Muscle of leg (tissue), 11 donors: ENCODE data around the gene REEP1. TPM values are rescaled to one million over a fixed set of nuclear protein-coding genes. Genes with fewer than 3 reads are reported as not detected.

Experiments
- DNase-seq: peaks from one replicate; pipeline ENCODE4 v3.0.0; 2013
- H3K27ac ChIP-seq: one replicate; pipeline ENCODE4 v1.5.1; 2013; ENCODE audit warnings: mild to moderate bottlenecking, low read length, control low read depth
- H3K27me3 ChIP-seq: one replicate; pipeline ENCODE4 v1.6.1; 2013; ENCODE audit warnings: low read length; ENCODE audit not compliant: control insufficient read depth, insufficient read depth
- H3K36me3 ChIP-seq: one replicate; pipeline ENCODE4 v1.6.1; 2013; ENCODE audit warnings: low read length; ENCODE audit not compliant: control insufficient read depth, insufficient read depth
- H3K4me1 ChIP-seq: one replicate; pipeline ENCODE4 v1.6.1; 2013; ENCODE audit warnings: low read length; ENCODE audit not compliant: control insufficient read depth, insufficient read depth
- H3K4me3 ChIP-seq: one replicate; pipeline ENCODE4 v1.5.1; 2013; ENCODE audit warnings: low read length, control low read depth
- H3K9me3 ChIP-seq: replicated peaks from 2 replicates; pipeline ENCODE4 v1.6.1; 2013; ENCODE audit warnings: low read depth, low read length; ENCODE audit not compliant: control insufficient read depth
- WGBS: methylation state at CpG from one replicate; pipeline ENCODE4 v1.1.5; 2013; ENCODE audit warnings: missing lambda C conversion rate; ENCODE audit not compliant: insufficient coverage; 5-methylcytosine and 5-hydroxymethylcytosine counted together
- polyA plus RNA-seq, 8 donors: library from polyadenylated mRNA; unstranded; fragments of 120-200 nt; gene quantifications; one replicate each; pipeline versions ENCODE4 v1.2.1 to v1.2.3, GENCODE V29; 2013; ENCODE audit warnings: inconsistent platforms in 1 of 8, low replicate concordance in 1 of 8; ENCODE audit not compliant: insufficient read length in 8 of 8, insufficient read depth in 1 of 8
- total RNA-seq: library from RNA; stranded (reverse); fragments of 120-200 nt; gene quantifications from one replicate; pipeline ENCODE4 v1.2.4, GENCODE V29; 2013

REEP1 gene
- total and polyA plus RNA-seq, 9 donors, result 41.0 to 104 (median 54.9) TPM

DNA sequence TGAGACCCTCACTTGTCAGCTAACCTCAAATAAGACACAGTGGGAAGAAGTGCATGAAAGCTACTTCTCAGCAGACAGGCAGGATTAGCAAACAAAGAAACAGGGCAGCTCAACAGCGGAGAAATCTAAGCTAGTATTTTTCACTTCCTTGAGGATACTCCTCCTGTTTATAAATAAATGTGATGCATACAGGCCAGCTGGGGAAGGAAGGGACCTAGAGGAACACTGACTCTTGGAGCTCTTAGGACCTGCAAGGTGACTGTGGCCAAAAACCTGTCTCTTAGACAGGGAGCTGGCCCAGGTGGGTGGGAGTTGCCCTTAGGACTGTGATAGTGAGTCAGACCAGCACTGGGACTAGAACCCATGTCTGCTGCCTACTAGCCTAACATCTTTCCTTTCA lies 4.8 kb downstream of the REEP1 start:
- Histone ChIP-seq H3K27ac (no peak overlapping the region), H3K27me3 (peaks cover 24% of the 10 kb centered on the region), H3K4me1 (peaks cover 23% of the 10 kb centered on the region), H3K36me3 (no peaks in the 10 kb centered on the region), H3K4me3 (no peak overlapping the region), H3K9me3 (no peaks in the 10 kb centered on the region)
- no CpG with 5 or more reads among the region's 1 CpG for WGBS
- no peak for DNase-seq

DNA sequence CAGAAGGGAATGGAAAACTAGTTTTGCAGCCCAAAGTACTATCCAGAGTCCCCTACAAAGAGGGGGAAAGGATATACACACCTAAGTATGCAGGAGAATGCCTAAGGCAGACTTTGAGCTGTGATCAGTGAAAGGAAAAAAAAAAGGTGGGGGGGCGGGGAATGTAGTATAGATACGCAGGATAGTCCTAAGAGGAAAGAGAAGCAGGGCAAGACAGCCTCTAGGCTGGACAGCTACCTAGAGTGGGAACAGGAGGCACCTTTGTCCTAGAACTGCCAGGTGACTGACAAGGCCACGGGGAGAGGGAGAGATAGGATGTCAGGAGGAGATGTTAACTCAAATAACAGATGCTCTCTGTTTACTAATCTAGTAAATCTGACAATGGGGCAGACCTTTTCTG lies 6.0 kb downstream of the REEP1 start:
- Histone ChIP-seq H3K36me3 (no peaks in the 10 kb centered on the region), H3K4me1 (peaks cover 17% of the 10 kb centered on the region), H3K4me3 (no peak overlapping the region), H3K27me3 (peaks cover 18% of the 10 kb centered on the region), H3K27ac (no peak overlapping the region), H3K9me3 (no peaks in the 10 kb centered on the region)
- 80% methylated on average over 2 of the region's 3 CpGs for WGBS
- DNase-seq, result no peak

DNA sequence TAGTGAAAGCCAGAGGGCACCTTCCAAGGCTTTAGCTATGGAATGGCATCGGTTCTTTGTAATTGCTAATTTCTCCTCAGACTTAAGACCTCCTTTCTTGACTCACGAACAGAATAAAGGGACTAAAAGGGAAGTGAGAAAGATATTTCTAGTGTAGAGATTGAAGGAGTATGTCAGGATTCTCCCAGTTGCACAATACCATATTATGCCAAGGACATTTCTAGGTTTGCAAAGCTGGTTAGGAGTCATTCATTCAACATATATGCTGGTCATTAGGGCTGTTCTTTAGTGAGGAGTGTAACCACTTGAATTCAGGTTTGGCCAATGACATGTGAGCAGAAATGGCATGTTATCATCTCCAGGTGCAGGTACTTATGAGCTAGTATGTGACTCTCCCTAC lies 7.4 kb downstream of the REEP1 start:
- H3K27me3 ChIP-seq, result peaks cover 9% of the 10 kb centered on the region
- no peaks in the 10 kb centered on the region for H3K9me3 ChIP-seq
- no peaks in the 10 kb centered on the region for H3K36me3 ChIP-seq
- no peak overlapping the region for H3K4me3 ChIP-seq
- no CpG with 5 or more reads among the region's 2 CpGs for WGBS
- no peak overlapping the region for H3K27ac ChIP-seq
- DNase-seq, result no peak
- H3K4me1 ChIP-seq, result peaks cover 11% of the 10 kb centered on the region

DNA sequence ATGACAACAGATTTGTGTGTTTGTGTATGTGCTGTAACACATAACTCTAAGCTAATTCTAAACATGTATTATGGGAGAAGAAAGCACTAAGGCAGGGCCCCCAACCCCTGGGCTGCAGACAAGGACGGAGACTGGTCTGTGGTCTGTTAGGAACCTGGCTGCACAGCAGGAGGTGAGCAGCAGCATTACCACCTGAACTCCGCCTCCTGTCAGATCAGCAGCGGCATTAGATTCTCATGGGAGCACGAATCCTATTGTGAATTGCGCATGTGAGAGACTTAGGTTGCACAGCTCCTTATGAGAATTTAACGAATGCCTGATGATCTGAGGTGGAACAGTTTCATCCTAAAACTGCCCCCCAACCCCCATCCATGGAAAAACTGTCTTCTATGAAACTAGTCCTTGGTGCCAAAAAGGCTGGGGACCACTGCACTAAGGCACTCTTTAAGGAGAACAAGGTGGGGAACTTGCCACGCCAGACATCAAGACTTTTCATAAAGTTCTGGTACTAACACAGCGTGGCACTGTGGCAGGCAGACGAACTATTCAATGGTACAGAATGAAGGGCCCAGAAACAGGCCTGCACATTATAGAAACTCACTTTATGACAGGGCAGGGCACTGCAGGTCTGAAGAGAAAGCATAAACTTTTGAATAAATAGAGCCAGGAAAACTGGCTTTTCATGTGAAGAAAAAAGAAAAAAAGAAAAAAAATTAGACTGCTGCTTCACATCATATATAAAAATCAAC lies 14.0 kb downstream of the REEP1 start:
- 63% methylated on average over 9 of the region's 9 CpGs for WGBS
- no peak for DNase-seq
- Histone ChIP-seq H3K36me3 (no peaks in the 10 kb centered on the region), H3K27me3 (no peaks in the 10 kb centered on the region), H3K27ac (no peak overlapping the region), H3K4me3 (no peak overlapping the region), H3K4me1 (no peaks in the 10 kb centered on the region), H3K9me3 (no peaks in the 10 kb centered on the region)

- WGBS, result 51% methylated on average over 4 of the region's 8 CpGs
- H3K27ac ChIP-seq, result no peak overlapping the region
- H3K27me3 ChIP-seq, result peaks cover 2% of the 10 kb centered on the region
These were observed 17.5 kb downstream of the REEP1 start for GRCh38 chr2:86319700-86320580.

DNA sequence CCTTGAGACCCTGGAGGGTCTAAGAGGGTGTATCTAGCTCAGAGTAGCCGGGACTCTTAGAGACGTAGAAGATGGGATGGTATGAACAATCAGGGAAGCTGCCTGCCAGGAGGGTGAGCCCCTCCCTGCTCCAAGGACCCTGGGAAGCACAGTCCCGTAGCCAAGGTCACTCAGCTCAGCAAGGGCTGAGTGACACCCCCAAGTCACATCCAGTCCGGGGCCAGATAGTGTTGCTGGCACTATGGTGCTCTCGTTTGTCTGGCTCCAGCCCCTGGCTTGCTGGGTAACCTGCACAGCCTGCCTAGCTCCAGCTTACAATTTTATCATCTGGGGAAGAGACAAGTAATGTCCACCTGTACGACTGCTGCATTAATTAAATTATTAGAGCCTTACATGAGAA lies 22.3 kb downstream of the REEP1 start:
- Histone ChIP-seq H3K27me3 (peaks cover 2% of the 10 kb centered on the region), H3K4me3 (no peak overlapping the region), H3K9me3 (no peaks in the 10 kb centered on the region), H3K36me3 (no peaks in the 10 kb centered on the region), H3K27ac (no peak overlapping the region), H3K4me1 (peaks cover 12% of the 10 kb centered on the region)
- DNase-seq, result no peak
- WGBS, result 66% methylated on average over 6 of the region's 6 CpGs

More at GRCh38 chr2:86319700-86320580, 17.5 kb downstream of the REEP1 start:
- no peak for DNase-seq
- no peak overlapping the region for H3K4me3 ChIP-seq
- H3K36me3 ChIP-seq, result no peaks in the 10 kb centered on the region
- H3K9me3 ChIP-seq, result no peaks in the 10 kb centered on the region
- H3K4me1 ChIP-seq, result peaks cover 4% of the 10 kb centered on the region

GRCh38 chr2:86314125-86314524 lies 23.3 kb downstream of the REEP1 start:
- Histone ChIP-seq H3K27ac (no peak overlapping the region), H3K4me1 (peaks cover 15% of the 10 kb centered on the region), H3K4me3 (no peak overlapping the region), H3K9me3 (no peaks in the 10 kb centered on the region), H3K27me3 (peaks cover 2% of the 10 kb centered on the region), H3K36me3 (no peaks in the 10 kb centered on the region)
- DNase-seq, result no peak
- WGBS, result 66% methylated on average over 2 of the region's 2 CpGs

DNA sequence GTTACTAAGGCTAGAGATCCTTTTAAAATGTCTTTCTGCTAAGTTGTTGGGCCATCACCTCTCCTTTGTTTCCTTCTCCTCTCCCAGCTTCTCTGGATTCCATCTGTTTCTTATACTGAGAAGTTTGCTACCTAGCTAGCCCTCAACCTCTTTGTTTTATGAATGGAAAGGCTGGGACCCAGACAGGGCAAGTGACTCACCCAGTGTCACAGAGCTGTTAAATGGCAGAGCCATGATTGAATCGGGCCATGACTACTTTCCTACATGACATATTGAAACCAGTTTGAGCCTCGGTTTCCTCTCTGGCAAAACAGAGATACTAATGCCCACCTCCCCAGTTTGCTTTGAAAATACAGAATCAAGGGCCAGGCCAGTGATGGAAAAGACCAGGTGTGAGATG lies 24.1 kb downstream of the REEP1 start:
- DNase-seq, result no peak
- no peaks in the 10 kb centered on the region for H3K36me3 ChIP-seq
- H3K4me3 ChIP-seq, result no peak overlapping the region
- WGBS, result no CpG with 5 or more reads among the region's 2 CpGs
- no peaks in the 10 kb centered on the region for H3K9me3 ChIP-seq
- no peak overlapping the region for H3K27ac ChIP-seq
- peaks cover 22% of the 10 kb centered on the region for H3K4me1 ChIP-seq
- peaks cover 2% of the 10 kb centered on the region for H3K27me3 ChIP-seq

DNA sequence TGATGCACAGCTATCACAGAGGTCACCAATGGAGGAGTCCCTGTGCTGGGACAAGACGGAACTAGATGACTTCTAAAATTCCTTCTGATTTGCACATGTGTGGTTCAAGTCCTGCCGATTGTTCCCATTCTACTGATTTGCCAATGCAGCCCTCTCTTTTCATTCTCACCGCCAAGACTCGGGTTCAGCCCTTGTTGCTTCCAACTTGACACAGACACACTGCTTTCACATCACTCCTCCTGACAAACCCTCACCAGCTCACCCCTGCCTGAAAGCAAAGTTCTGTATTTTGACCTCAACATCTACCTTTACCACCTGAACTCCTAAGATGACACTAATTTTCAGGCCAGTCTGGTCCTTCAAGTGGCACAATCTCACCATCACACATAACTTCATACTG lies 25.5 kb downstream of the REEP1 start:
- peaks cover 2% of the 10 kb centered on the region for H3K27me3 ChIP-seq
- peaks cover 22% of the 10 kb centered on the region for H3K4me1 ChIP-seq
- H3K9me3 ChIP-seq, result no peaks in the 10 kb centered on the region
- 85% methylated on average over 4 of the region's 4 CpGs for WGBS
- H3K36me3 ChIP-seq, result no peaks in the 10 kb centered on the region
- H3K27ac ChIP-seq, result no peak overlapping the region
- H3K4me3 ChIP-seq, result no peak overlapping the region
- no peak for DNase-seq

- H3K27ac ChIP-seq, result no peak overlapping the region
- no peaks in the 10 kb centered on the region for H3K9me3 ChIP-seq
- no peak for DNase-seq
- no peaks in the 10 kb centered on the region for H3K27me3 ChIP-seq
- peaks cover 26% of the 10 kb centered on the region for H3K4me1 ChIP-seq
- H3K4me3 ChIP-seq, result no peak overlapping the region
- H3K36me3 ChIP-seq, result no peaks in the 10 kb centered on the region
- 86% methylated on average over 5 of the region's 5 CpGs for WGBS
These were observed 27.5 kb downstream of the REEP1 start for GRCh38 chr2:86309966-86310365.
